Caco-2 (cell line): Measurements from ENCODE around the gene ADAMTS10. TPM values are rescaled to one million over a fixed set of nuclear protein-coding genes. Genes with fewer than 3 reads are reported as not detected.

Experiments used
- BruUV-seq: library from RNA; stranded (reverse); fragments of 400-500 nt; replicated peaks from 2 replicates; lab custom pipeline; 2021; lab: Mats Ljungman, UMichigan
- CTCF ChIA-PET: fragments of 300-600 bp; sonication (Branson Sonifier 250); formaldehyde crosslinking; loops from one replicate; lab custom pipeline; 2022; ENCODE audit warnings: antibody characterized with exemption; lab: Charles Lee
- POLR2A ChIA-PET: fragments of 300-600 bp; sonication (Branson Sonifier 250); formaldehyde crosslinking; loops from one replicate; lab custom pipeline; 2022; ENCODE audit warnings: antibody characterized with exemption; lab: Charles Lee
- DNase-seq, 2 experiments: peaks; one replicate each; pipeline versions ENCODE4 v3.0.0 to v3.0.0-alpha.2; 2020 to 2022
- H3K27me3 ChIP-seq: replicated peaks from 2 replicates; pipeline ENCODE4 v1.6.0; 2011; ENCODE audit warnings: low read length; ENCODE audit not compliant: control insufficient read depth, insufficient read depth
- H3K36me3 ChIP-seq: 2 replicates; pipeline ENCODE4 v1.5.1; 2011; ENCODE audit warnings: low read length; ENCODE audit not compliant: control insufficient read depth, insufficient read depth
- H3K4me1 ChIP-seq: fragments of 250-450 bp; sonication (Bioruptor Pico); 2 replicates; pipeline ENCODE4 v1.5.1; 2020; ENCODE audit warnings: mild to moderate bottlenecking
- H3K4me3 ChIP-seq: 2 replicates; pipeline ENCODE4 v1.5.1; 2011; ENCODE audit warnings: low read depth, mild to moderate bottlenecking, control low read depth, low read length
- H3K9me3 ChIP-seq: fragments of 250-450 bp; sonication (Bioruptor Pico); 2 replicates; pipeline ENCODE4 v1.5.1; 2020; ENCODE audit warnings: mild to moderate bottlenecking, moderate library complexity
- H3K27ac Mint-ChIP-seq: one replicate; pipeline ENCODE4 v1.8.0; 2022; ENCODE audit warnings: mixed read lengths; ENCODE audit not compliant: unreplicated experiment
- H3K27me3 Mint-ChIP-seq: one replicate; pipeline ENCODE4 v1.8.0; 2022; ENCODE audit warnings: mixed read lengths; ENCODE audit not compliant: insufficient read depth, unreplicated experiment
- H3K36me3 Mint-ChIP-seq: one replicate; pipeline ENCODE4 v1.8.0; 2022; ENCODE audit warnings: mild to moderate bottlenecking, mixed read lengths; ENCODE audit not compliant: insufficient read depth, unreplicated experiment
- H3K4me1 Mint-ChIP-seq: one replicate; pipeline ENCODE4 v1.8.0; 2022; ENCODE audit warnings: low read depth, mixed read lengths; ENCODE audit not compliant: unreplicated experiment
- H3K4me3 Mint-ChIP-seq: one replicate; pipeline ENCODE4 v1.8.0; 2022; ENCODE audit warnings: mild to moderate bottlenecking, moderate library complexity, mixed read lengths; ENCODE audit not compliant: unreplicated experiment
- H3K9me3 Mint-ChIP-seq: one replicate; pipeline ENCODE4 v1.8.0; 2022; ENCODE audit warnings: mixed read lengths; ENCODE audit not compliant: unreplicated experiment
- CTCF ChIP-seq, 2 experiments: fragments of 200-600 bp in 1 of 2; IDR thresholded peaks; 1 replicate in 1 of 2; 2 replicates in 1 of 2; pipeline versions ENCODE4 v1.5.1 to v1.8.0; 2011 to 2022; ENCODE audit warnings: antibody characterized with exemption in 1 of 2, control low read depth in 1 of 2, inconsistent platforms in 1 of 2, low read depth in 1 of 2, low read length in 1 of 2, mild to moderate bottlenecking in 1 of 2, moderate library complexity in 1 of 2; ENCODE audit not compliant: insufficient read depth in 1 of 2, severe bottlenecking in 1 of 2, unreplicated experiment in 1 of 2
- intact Hi-C: fragments of 100-400 bp; cut with micrococcal nuclease; formaldehyde crosslinking; loops from one replicate; pipeline ENCODE4 v1.10.0; 2022; ENCODE audit not compliant: unreplicated experiment
- total RNA-seq: library from RNA; stranded (reverse); gene quantifications from 2 replicates; pipeline ENCODE4 v1.2.3, GENCODE V29; 2022

The ADAMTS10 gene
- total RNA-seq, 1 experiment from 2014 or later, result 0.77 TPM

GRCh38 chr19:8612807-8613171 lies 2.3 kb upstream of the ADAMTS10 start:
- no TSS peak for BruUV-seq
- no peaks in the 10 kb centered on the region for H3K4me1 ChIP-seq
- no peaks in the 10 kb centered on the region for H3K27me3 ChIP-seq
- TF ChIP-seq CTCF (IDR thresholded peaks at IDR 0.05; ENCODE audit: insufficient read depth in 1 of 2, low read depth in 1 of 2, low read length in 1 of 2, severe bottlenecking in 1 of 2, unreplicated experiment in 1 of 2), result no peak
- ChIA-PET POLR2A (no interaction called here), CTCF (interaction anchor here (0.7 kb wide), 1 partner anchor 447 kb away, joined by 4 read pairs; no protein-coding TSS in a partner anchor)
- no peaks in the 10 kb centered on the region for H3K36me3 ChIP-seq
- Mint-ChIP-seq H3K36me3 (no peaks in the 10 kb centered on the region), H3K4me3 (no peak overlapping the region), H3K9me3 (no peaks in the 10 kb centered on the region), H3K4me1 (no peaks in the 10 kb centered on the region), H3K27me3 (no peaks in the 10 kb centered on the region), H3K27ac (no peak overlapping the region)
- H3K9me3 ChIP-seq, result no peaks in the 10 kb centered on the region
- no peak for DNase-seq
- no peak overlapping the region for H3K4me3 ChIP-seq
- intact Hi-C loops, result no loop called here

- Mint-ChIP-seq H3K27me3 (no peaks in the 10 kb centered on the region), H3K36me3 (no peaks in the 10 kb centered on the region)
- H3K27me3 ChIP-seq, result no peaks in the 10 kb centered on the region
These were observed 1.6 kb upstream of the ADAMTS10 start for GRCh38 chr19:8611877-8612806.

GRCh38 chr19:8611391-8611876 lies 919 bp upstream of the ADAMTS10 start:
- no TSS peak for BruUV-seq
- ChIA-PET POLR2A (no interaction called here), CTCF (no interaction called here)
- Mint-ChIP-seq H3K9me3 (no peaks in the 10 kb centered on the region), H3K4me3 (no peak overlapping the region), H3K36me3 (no peaks in the 10 kb centered on the region), H3K27me3 (no peaks in the 10 kb centered on the region), H3K27ac (no peak overlapping the region), H3K4me1 (no peaks in the 10 kb centered on the region)
- Histone ChIP-seq H3K27me3 (no peaks in the 10 kb centered on the region), H3K4me1 (no peaks in the 10 kb centered on the region), H3K4me3 (no peak overlapping the region), H3K9me3 (no peaks in the 10 kb centered on the region), H3K36me3 (no peaks in the 10 kb centered on the region)
- no peak for TF ChIP-seq CTCF (IDR thresholded peaks at IDR 0.05; ENCODE audit: insufficient read depth in 1 of 2, low read depth in 1 of 2, low read length in 1 of 2, severe bottlenecking in 1 of 2, unreplicated experiment in 1 of 2)
- no peak for DNase-seq
- intact Hi-C loops, result no loop called here

More at GRCh38 chr19:8611877-8612806, 1.6 kb upstream of the ADAMTS10 start:
- DNase-seq, result no peak
- H3K9me3 Mint-ChIP-seq, result no peaks in the 10 kb centered on the region
- intact Hi-C loops, result no loop called here
- POLR2A ChIA-PET, result no interaction called here
- H3K36me3 ChIP-seq, result no peaks in the 10 kb centered on the region
- CTCF ChIA-PET, result no interaction called here
- H3K4me3 Mint-ChIP-seq, result peak overlapping the region; percentile 58
- TF ChIP-seq CTCF (IDR thresholded peaks at IDR 0.05; ENCODE audit: insufficient read depth in 1 of 2, low read depth in 1 of 2, low read length in 1 of 2, severe bottlenecking in 1 of 2, unreplicated experiment in 1 of 2), result no peak
- H3K4me1 Mint-ChIP-seq, result no peaks in the 10 kb centered on the region
- no peaks in the 10 kb centered on the region for H3K4me1 ChIP-seq
- H3K4me3 ChIP-seq, result no peak overlapping the region
- H3K27ac Mint-ChIP-seq, result no peak overlapping the region
- no peaks in the 10 kb centered on the region for H3K9me3 ChIP-seq
- BruUV-seq, result no TSS peak
